OCI-LY1 (cell line): ENCODE results near the gene UBA6.

Experiments
- EZH2 ChIP-seq: fragments of 200-600 bp; sonication (generic), shearing (Covaris generic); IDR thresholded peaks from 2 replicates; pipeline ENCODE4 v1.8.0; 2017; ENCODE audit warnings: borderline replicate concordance, mixed run types, mild to moderate bottlenecking, antibody characterized with exemption, low read length, moderate library complexity, mixed read lengths
- TF ChIP-seq, protein P1 (sequence below): fragments of 200-600 bp; sonication (generic), shearing (Covaris generic); IDR thresholded peaks from 2 replicates; pipeline ENCODE4 v1.5.1; 2017; ENCODE audit warnings: mild to moderate bottlenecking, antibody characterized with exemption, low read length, moderate library complexity, mixed read lengths

DNA sequence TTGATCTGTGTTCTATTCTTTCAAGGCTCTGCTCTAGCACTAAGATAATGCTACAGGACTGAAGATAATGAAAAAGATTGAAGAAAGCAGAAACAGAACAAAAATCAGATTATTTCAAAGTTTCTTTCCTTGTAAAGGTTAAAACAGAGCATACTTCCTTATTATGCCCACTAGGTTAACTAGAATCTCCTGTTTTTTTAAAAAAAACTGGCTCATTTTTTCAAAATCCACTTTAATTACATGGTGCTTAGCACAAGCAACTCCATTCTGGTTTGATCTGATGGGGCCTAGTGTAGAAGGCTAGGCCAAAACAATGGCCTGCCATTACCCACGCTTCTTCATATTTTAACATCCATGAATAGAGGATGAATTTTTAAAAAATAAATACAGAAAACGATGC, 1.2 kb upstream of the UBA6 start:
- TF ChIP-seq, protein P1, sequence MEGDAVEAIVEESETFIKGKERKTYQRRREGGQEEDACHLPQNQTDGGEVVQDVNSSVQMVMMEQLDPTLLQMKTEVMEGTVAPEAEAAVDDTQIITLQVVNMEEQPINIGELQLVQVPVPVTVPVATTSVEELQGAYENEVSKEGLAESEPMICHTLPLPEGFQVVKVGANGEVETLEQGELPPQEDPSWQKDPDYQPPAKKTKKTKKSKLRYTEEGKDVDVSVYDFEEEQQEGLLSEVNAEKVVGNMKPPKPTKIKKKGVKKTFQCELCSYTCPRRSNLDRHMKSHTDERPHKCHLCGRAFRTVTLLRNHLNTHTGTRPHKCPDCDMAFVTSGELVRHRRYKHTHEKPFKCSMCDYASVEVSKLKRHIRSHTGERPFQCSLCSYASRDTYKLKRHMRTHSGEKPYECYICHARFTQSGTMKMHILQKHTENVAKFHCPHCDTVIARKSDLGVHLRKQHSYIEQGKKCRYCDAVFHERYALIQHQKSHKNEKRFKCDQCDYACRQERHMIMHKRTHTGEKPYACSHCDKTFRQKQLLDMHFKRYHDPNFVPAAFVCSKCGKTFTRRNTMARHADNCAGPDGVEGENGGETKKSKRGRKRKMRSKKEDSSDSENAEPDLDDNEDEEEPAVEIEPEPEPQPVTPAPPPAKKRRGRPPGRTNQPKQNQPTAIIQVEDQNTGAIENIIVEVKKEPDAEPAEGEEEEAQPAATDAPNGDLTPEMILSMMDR = no peak
- TF ChIP-seq EZH2 = no peak
